HCT116 (cell line): ENCODE measurements around the gene PKN1. TPM values are rescaled to one million over a fixed set of nuclear protein-coding genes. Genes with fewer than 3 reads are reported as not detected.

Source experiments
- ATAC-seq: fragments of 200-7000 bp; cut with Tn5 transposase; 2 replicates; pipeline ENCODE4 v1.9.1; 2020; ENCODE audit warnings: mild to moderate bottlenecking, moderate library complexity
- BruUV-seq: library from RNA; stranded (reverse); fragments of 400-500 nt; replicated peaks from 2 replicates; lab custom pipeline; 2021; lab: Mats Ljungman, UMichigan
- CTCF ChIA-PET: fragments of 300-600 bp; sonication (Branson Sonifier 250); formaldehyde crosslinking; loops from one replicate; lab custom pipeline; 2021; ENCODE audit warnings: antibody characterized with exemption; lab: Charles Lee
- POLR2A ChIA-PET: fragments of 300-600, 350-600 bp; sonication (Branson Sonifier 250); formaldehyde crosslinking; loops from one replicate; lab custom pipeline; 2021; ENCODE audit warnings: antibody characterized with exemption; lab: Charles Lee
- RAD21 ChIA-PET, 2 experiments: fragments of 300-600 bp; sonication (Branson Sonifier 250); formaldehyde crosslinking; loops; one replicate each; lab custom pipeline; 2023; ENCODE audit warnings: low total read pairs in 2 of 2; ENCODE audit not compliant: uncharacterized antibody in 2 of 2, unreplicated experiment in 2 of 2, low non-redundant PET in 1 of 2; lab: Charles Lee
- DNase-seq: peaks from one replicate; pipeline ENCODE4 v3.0.0-alpha.2; 2010; ENCODE audit warnings: low read depth, low spot score
- H2AFZ ChIP-seq: fragments of 200-600 bp; shearing (Covaris generic), sonication (generic); 2 replicates; pipeline ENCODE4 v1.6.1; 2017; ENCODE audit warnings: low read depth, mixed run types, mixed read lengths, antibody characterized with exemption, low read length; ENCODE audit not compliant: poor library complexity, severe bottlenecking
- H3K27ac ChIP-seq: 2 replicates; pipeline ENCODE4 v1.5.1; 2012; ENCODE audit warnings: low read depth, low read length
- H3K27me3 ChIP-seq: fragments of 200-600 bp; sonication (generic); 2 replicates; pipeline ENCODE4 v1.6.1; 2016; ENCODE audit warnings: mixed run types, low read length, mixed read lengths; ENCODE audit not compliant: insufficient read depth
- H3K36me3 ChIP-seq, 2 experiments: fragments of 200-500 bp in 1 of 2; fragments of 200-600 bp in 1 of 2; sonication (Bioruptor generic) in 1 of 2; sonication (generic) in 1 of 2; 2 replicates each; pipeline versions ENCODE4 v1.5.1 to v1.6.1; 2014 to 2016; ENCODE audit warnings: low read length in 2 of 2, inconsistent platforms in 1 of 2, mixed read lengths in 1 of 2, mixed run types in 1 of 2; ENCODE audit not compliant: insufficient read depth in 2 of 2, control insufficient read depth in 1 of 2
- H3K4me1 ChIP-seq, 2 experiments: fragments of 200-600 bp in 1 of 2; sonication (generic) in 1 of 2; 2 replicates each; pipeline versions ENCODE4 v1.5.1 to v1.6.1; 2012 to 2017; ENCODE audit warnings: low read length in 2 of 2, inconsistent platforms in 1 of 2, mild to moderate bottlenecking in 1 of 2, mixed read lengths in 1 of 2, mixed run types in 1 of 2, moderate library complexity in 1 of 2; ENCODE audit not compliant: insufficient read depth in 2 of 2, control insufficient read depth in 1 of 2
- H3K4me2 ChIP-seq: fragments of 200-600 bp; sonication (generic); 2 replicates; pipeline ENCODE4 v1.6.1; 2017; ENCODE audit warnings: mixed run types, low read length, mixed read lengths
- H3K4me3 ChIP-seq, 2 experiments: fragments of 200-600 bp in 1 of 2; sonication (generic) in 1 of 2; replicated peaks in 1 of 2; 2 replicates each; pipeline ENCODE4 v1.5.1; 2011 to 2016; ENCODE audit warnings: low read length in 2 of 2, control low read depth in 1 of 2, low read depth in 1 of 2, mild to moderate bottlenecking in 1 of 2, mixed read lengths in 1 of 2, mixed run types in 1 of 2
- H3K79me2 ChIP-seq: fragments of 200-600 bp; sonication (generic); 2 replicates; pipeline ENCODE4 v1.6.1; 2017; ENCODE audit warnings: mild to moderate bottlenecking, mixed run types, low read length, moderate library complexity, mixed read lengths; ENCODE audit not compliant: insufficient read depth
- H3K9ac ChIP-seq: fragments of 200-600 bp; sonication (generic); 2 replicates; pipeline ENCODE4 v1.6.1; 2016; ENCODE audit warnings: low read length, mixed read lengths
- H3K9me2 ChIP-seq: fragments of 200-600 bp; sonication (generic), shearing (Covaris generic); 2 replicates; pipeline ENCODE4 v1.6.1; 2017; ENCODE audit warnings: mixed run types, mild to moderate bottlenecking, moderate library complexity; ENCODE audit not compliant: insufficient read depth
- H3K9me3 ChIP-seq, 2 experiments: fragments of 200-500 bp in 1 of 2; fragments of 200-600 bp in 1 of 2; sonication (Bioruptor generic) in 1 of 2; sonication (generic) in 1 of 2; 2 replicates each; pipeline ENCODE4 v1.6.1; 2014 to 2017; ENCODE audit warnings: low read length in 2 of 2, mixed read lengths in 2 of 2, inconsistent platforms in 1 of 2, low read depth in 1 of 2, mild to moderate bottlenecking in 1 of 2, mixed run types in 1 of 2, moderate library complexity in 1 of 2; ENCODE audit not compliant: control insufficient read depth in 1 of 2, insufficient read depth in 1 of 2
- H4K20me1 ChIP-seq: fragments of 200-600 bp; sonication (generic), shearing (Covaris generic); 2 replicates; pipeline ENCODE4 v1.6.1; 2017; ENCODE audit warnings: mixed run types, mild to moderate bottlenecking, moderate library complexity; ENCODE audit not compliant: insufficient read depth
- FOSL1 ChIP-seq: IDR thresholded peaks from 2 replicates; pipeline ENCODE4 v1.6.1; 2012; ENCODE audit warnings: low read depth
- YY1 ChIP-seq: IDR thresholded peaks from 2 replicates; pipeline ENCODE4 v1.6.1; 2011; ENCODE audit warnings: low read length, low read depth, moderate library complexity, mild to moderate bottlenecking; ENCODE audit not compliant: insufficient replicate concordance; ENCODE audit errors: extremely low read depth
- ZFX ChIP-seq: fragments of 450-650 bp; IDR thresholded peaks from 2 replicates; pipeline ENCODE4 v1.6.1; 2017
- ZNF274 ChIP-seq: fragments of 200-500 bp; sonication (Bioruptor generic); IDR thresholded peaks from 2 replicates; pipeline ENCODE4 v1.6.1; 2014; ENCODE audit warnings: mild to moderate bottlenecking, low read depth, low read length, inconsistent platforms
- intact Hi-C: fragments of 100-400 bp; cut with micrococcal nuclease; formaldehyde crosslinking; loops from 2 replicates; pipeline ENCODE4 v1.10.0; 2022
- total RNA-seq: library from RNA; stranded (reverse); gene quantifications from one replicate; pipeline ENCODE4 v1.2.1, GENCODE V29; 2021; ENCODE audit not compliant: unreplicated experiment

The PKN1 gene
- total RNA-seq, 1 experiment from 2014 or later, result 248 TPM

GRCh38 chr19:14478113-14478545 is 45.0 kb downstream of the PKN1 start:
- intact Hi-C loops, result no loop called here
- no peaks in the 10 kb centered on the region for H3K9me2 ChIP-seq
- TF ChIP-seq ZNF274 (no peak), YY1 (no peak)
- ChIA-PET RAD21 (no interaction called here), CTCF (interaction anchor here (0.8 to 2.9 kb wide), 3 partner anchors 11 to 341 kb away, joined by 3 to 14 read pairs (median 4); partner anchors contain the start of gene DNAJB1), POLR2A (interaction anchor here (0.7 kb wide), 1 partner anchor 341 kb away, joined by 3 read pairs; the partner anchor contains the start of gene ASF1B)
- H3K36me3 ChIP-seq, result peaks cover 9 to 19% of the 10 kb centered on the region in 2 experiments; a peak in 3 of 4 replicates
- H3K4me3 ChIP-seq, result no peak overlapping the region
- no peak overlapping the region for H2AFZ ChIP-seq
- H3K27me3 ChIP-seq, result no peaks in the 10 kb centered on the region
- H3K27ac ChIP-seq, result no peak overlapping the region
- H3K9me3 ChIP-seq, result no peaks in the 10 kb centered on the region
- TSS peak; percentile 60 for BruUV-seq
- H3K4me1 ChIP-seq, result peaks cover 22 to 40% of the 10 kb centered on the region in 2 experiments; a peak in 3 of 4 replicates
- H3K79me2 ChIP-seq, result peaks cover 8% of the 10 kb centered on the region; the same call in 1 of the 2 replicates
- DNase-seq, result no peak
- no peak for ATAC-seq
- H3K9ac ChIP-seq, result no peak overlapping the region
- no peaks in the 10 kb centered on the region for H4K20me1 ChIP-seq
- H3K4me2 ChIP-seq, result no peak overlapping the region

- Histone ChIP-seq H3K4me2 (no peak overlapping the region), H3K9me3 (no peaks in the 10 kb centered on the region), H4K20me1 (no peaks in the 10 kb centered on the region), H3K4me1 (peaks cover 22 to 40% of the 10 kb centered on the region in 2 experiments; a peak in 3 of 4 replicates), H3K27ac (peak overlapping the region; percentile 37; the same call in 1 of the 2 replicates), H3K27me3 (no peaks in the 10 kb centered on the region), H3K9ac (no peak overlapping the region), H3K36me3 (peaks cover 9 to 19% of the 10 kb centered on the region in 2 experiments; a peak in 3 of 4 replicates), H3K4me3 (no peak overlapping the region), H3K79me2 (peaks cover 8% of the 10 kb centered on the region; the same call in 1 of the 2 replicates), H2AFZ (no peak overlapping the region), H3K9me2 (no peaks in the 10 kb centered on the region)
- intact Hi-C loops, result no loop called here
- ChIA-PET RAD21 (no interaction called here), CTCF (interaction anchor here (0.9 to 2.9 kb wide), 6 partner anchors 10 to 343 kb away, joined by 3 to 14 read pairs (median 4); partner anchors contain the start of genes ASF1B and GIPC1)
- no peak for DNase-seq
- no TSS peak for BruUV-seq
- ATAC-seq, result no peak
- TF ChIP-seq FOSL1 (no peak), ZFX (no peak)
- TF ChIP-seq, all 23 proteins: peak for 0
- POLR2A ChIA-PET, result no interaction called here
Measured at GRCh38 chr19:14479309-14479974, 46.3 kb downstream of the PKN1 start.
